ENCODE results near the gene SLC1A7.

Gene SLC1A7

GRCh38 chr1:53057127-53057526 lies 85.3 kb downstream of the SLC1A7 start:
- DNase-seq, result no peak

- DNase-seq, result no peak
Observed at GRCh38 chr1:53051676-53052075, 90.8 kb downstream of the SLC1A7 start.

GRCh38 chr1:53050310-53050709 lies 92.1 kb downstream of the SLC1A7 start:
- DNase-seq, result no peak

- DNase-seq, result no peak
Observed at GRCh38 chr1:53049574-53049967, 92.9 kb downstream of the SLC1A7 start.

DNA sequence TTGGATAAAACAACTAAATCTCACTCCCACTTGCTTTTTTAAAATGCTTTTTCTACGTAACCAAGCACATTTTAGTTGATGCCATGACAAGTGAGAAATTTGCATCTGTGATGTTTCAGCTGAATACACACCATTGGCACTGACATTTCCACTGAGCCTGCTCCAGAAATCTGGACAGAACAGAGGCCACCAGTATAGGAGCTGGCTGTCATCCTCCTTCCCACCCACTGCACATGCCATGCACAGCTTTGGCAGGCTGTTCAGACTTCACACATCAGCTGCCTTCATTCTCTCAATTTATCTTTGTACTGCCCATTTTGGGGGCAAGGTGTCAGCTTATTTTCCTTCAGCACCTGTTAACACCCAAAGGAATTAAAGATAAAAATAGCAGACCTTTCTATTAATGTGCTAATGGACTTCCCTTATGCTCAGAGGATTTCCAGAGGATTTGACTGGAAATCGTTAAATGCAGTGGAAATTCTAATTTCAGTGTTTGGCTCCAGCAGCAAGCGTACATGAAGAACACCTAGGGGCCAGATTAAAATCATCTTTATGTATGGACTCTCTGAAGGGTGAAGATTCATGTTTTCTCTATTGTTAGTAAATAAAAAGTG lies 93.4 kb downstream of the SLC1A7 start:
- no peak for DNase-seq

- DNase-seq, result no peak
Observed at GRCh38 chr1:53047737-53048736, 94.4 kb downstream of the SLC1A7 start.

- no peak for DNase-seq
Observed at GRCh38 chr1:53046930-53047329, 95.5 kb downstream of the SLC1A7 start.

DNA sequence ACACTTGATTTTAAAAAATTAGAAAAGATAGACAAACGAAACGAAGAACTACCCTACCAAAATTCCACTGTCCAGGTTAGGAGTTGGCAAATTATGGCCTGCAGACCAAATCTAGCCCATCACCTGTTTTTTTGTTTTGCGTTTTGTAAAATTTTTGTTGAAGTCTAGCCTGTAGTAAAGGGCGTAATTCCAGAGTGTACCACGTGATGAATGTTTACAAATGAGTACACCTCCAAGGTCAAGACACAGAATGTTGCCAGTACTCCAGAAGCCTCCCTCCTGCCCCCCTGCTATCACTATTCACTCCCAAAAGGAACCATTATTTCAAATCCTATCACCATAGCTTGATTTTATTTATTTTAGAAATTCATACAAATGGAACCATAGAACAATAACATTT lies 97.5 kb downstream of the SLC1A7 start:
- DNase-seq, result no peak

- no peak for DNase-seq
Observed at GRCh38 chr1:53043271-53043670, 99.2 kb downstream of the SLC1A7 start.

DNA sequence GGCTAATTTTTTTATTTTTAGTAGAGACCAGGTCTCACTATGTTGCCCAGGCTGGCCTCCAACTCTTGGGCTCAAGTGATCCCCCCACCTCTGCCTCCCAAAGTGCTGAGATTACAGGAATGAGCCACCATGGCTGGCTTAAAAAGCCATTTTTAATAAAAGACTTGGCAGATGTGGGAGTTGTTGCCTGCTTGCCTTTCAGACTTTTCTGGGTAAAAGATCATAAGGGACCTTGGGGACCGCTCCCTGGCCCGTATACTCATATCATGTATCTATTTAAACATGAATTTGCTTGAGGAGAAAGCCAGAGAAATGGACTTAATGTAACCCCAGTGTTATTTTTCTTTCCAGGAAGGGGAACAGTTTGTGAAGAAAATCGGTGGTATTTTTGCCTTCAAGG lies 103.9 kb downstream of the SLC1A7 start:
- no peak for DNase-seq

All from hematopoietic multipotent progenitor cell treated with erythropoietin and hydrocortisone succinate and interleukin-3 and kit ligand, for 6 days (in vitro differentiated cells).